HG03159 (cell line): ENCODE data around the gene MYO5A.
"Not testable (repeated sequence)": the region's sequence is repeated elsewhere in the genome, so short reads cannot be mapped to it uniquely, and the experiment has no call there.

Source experiments
- ATAC-seq: cut with Tn5 transposase; IDR thresholded peaks from one replicate; pipeline ENCODE4 v1.9.1; 2021; ENCODE audit warnings: mild to moderate bottlenecking, moderate library complexity; ENCODE audit not compliant: unreplicated experiment

The MYO5A gene

GRCh38 chr15:52424856-52425431 lies 103.7 kb downstream of the MYO5A start:
- no peak for ATAC-seq

GRCh38 chr15:52423852-52424251 lies 104.8 kb downstream of the MYO5A start:
- no peak for ATAC-seq

- no peak for ATAC-seq
Measured at GRCh38 chr15:52422001-52422400, 106.7 kb downstream of the MYO5A start.

GRCh38 chr15:52421029-52421428 lies 107.7 kb downstream of the MYO5A start:
- ATAC-seq = peak; percentile 44

GRCh38 chr15:52419494-52419893 lies 109.2 kb downstream of the MYO5A start:
- no peak for ATAC-seq

- ATAC-seq = no peak
Measured at GRCh38 chr15:52417957-52418356, 110.7 kb downstream of the MYO5A start.

- ATAC-seq = no peak
Measured at GRCh38 chr15:52417521-52417920, 111.2 kb downstream of the MYO5A start.

- ATAC-seq = not testable (repeated sequence)
Measured at GRCh38 chr15:52416566-52416965, 112.1 kb downstream of the MYO5A start.

GRCh38 chr15:52415628-52416027 lies 113.1 kb downstream of the MYO5A start:
- no peak for ATAC-seq

GRCh38 chr15:52414936-52415335 lies 113.7 kb downstream of the MYO5A start:
- ATAC-seq = no peak

GRCh38 chr15:52408823-52409222 lies 119.9 kb downstream of the MYO5A start:
- no peak for ATAC-seq

- no peak for ATAC-seq
Measured at GRCh38 chr15:52407374-52407773, 121.3 kb downstream of the MYO5A start.

- ATAC-seq = no peak
Measured at GRCh38 chr15:52406601-52407000, 122.1 kb downstream of the MYO5A start.

- no peak for ATAC-seq
Measured at GRCh38 chr15:52405856-52406255, 122.8 kb downstream of the MYO5A start.

GRCh38 chr15:52397118-52397517 lies 131.6 kb downstream of the MYO5A start:
- no peak for ATAC-seq

- no peak for ATAC-seq
Measured at GRCh38 chr15:52394118-52394517, 134.6 kb downstream of the MYO5A start.

GRCh38 chr15:52392008-52392687 lies 136.5 kb downstream of the MYO5A start:
- no peak for ATAC-seq

GRCh38 chr15:52391069-52391468 lies 137.6 kb downstream of the MYO5A start:
- ATAC-seq = no peak

GRCh38 chr15:52385670-52386069 lies 143.0 kb downstream of the MYO5A start:
- ATAC-seq = no peak

- no peak for ATAC-seq
Measured at GRCh38 chr15:52383100-52383588, 145.5 kb downstream of the MYO5A start.

- ATAC-seq = no peak
Measured at GRCh38 chr15:52382647-52383046, 146.0 kb downstream of the MYO5A start.

GRCh38 chr15:52379395-52380106 lies 149.1 kb downstream of the MYO5A start:
- ATAC-seq = peak; percentile 70
